ES-I3 (cell line): Measurements from ENCODE around the gene FLNA.
A peak's percentile ranks its signal among the peaks of the same experiment; 100 is the strongest.
"Not testable (repeated sequence)": the region's sequence is repeated elsewhere in the genome, so short reads cannot be mapped to it uniquely, and the experiment has no call there.

Source experiments
- H3K36me3 ChIP-seq: 2 replicates; pipeline ENCODE4 v1.6.1; 2013; ENCODE audit warnings: mild to moderate bottlenecking, low read length, control low read depth, moderate library complexity; ENCODE audit not compliant: insufficient read depth
- H3K4me1 ChIP-seq: 2 replicates; pipeline ENCODE4 v1.6.1; 2013; ENCODE audit warnings: mild to moderate bottlenecking, control low read depth, low read length; ENCODE audit not compliant: insufficient read depth
- H3K9ac ChIP-seq: 2 replicates; pipeline ENCODE4 v1.6.1; 2013; ENCODE audit warnings: low read depth, mild to moderate bottlenecking, low read length, moderate library complexity
- H3K9me3 ChIP-seq: 2 replicates; pipeline ENCODE4 v1.6.1; 2013; ENCODE audit warnings: mild to moderate bottlenecking, low read length, moderate library complexity; ENCODE audit not compliant: control insufficient read depth, insufficient read depth

The FLNA gene

GRCh38 chrX:154388649-154389048 is 14.2 kb upstream of the FLNA start:
- H3K4me1 ChIP-seq, H3K9me3 ChIP-seq, H3K36me3 ChIP-seq, H3K9ac ChIP-seq: not testable (repeated sequence)

GRCh38 chrX:154388094-154388493 is 13.7 kb upstream of the FLNA start:
- not testable (repeated sequence) for H3K4me1 ChIP-seq, H3K36me3 ChIP-seq, H3K9ac ChIP-seq, H3K9me3 ChIP-seq

- peaks cover 12% of the 10 kb centered on the region for H3K4me1 ChIP-seq
- H3K36me3 ChIP-seq, result peaks cover 7% of the 10 kb centered on the region
- H3K9ac ChIP-seq, result no peak overlapping the region
- no peaks in the 10 kb centered on the region for H3K9me3 ChIP-seq
These were observed 10.0 kb upstream of the FLNA start for GRCh38 chrX:154384284-154384892.

GRCh38 chrX:154383359-154384283 is 9.2 kb upstream of the FLNA start:
- H3K9me3 ChIP-seq, result no peaks in the 10 kb centered on the region
- no peak overlapping the region for H3K9ac ChIP-seq
- peaks cover 7% of the 10 kb centered on the region for H3K36me3 ChIP-seq
- peaks cover 12% of the 10 kb centered on the region for H3K4me1 ChIP-seq

- H3K36me3 ChIP-seq, result peaks cover 7% of the 10 kb centered on the region
- H3K9me3 ChIP-seq, result no peaks in the 10 kb centered on the region
- peaks cover 12% of the 10 kb centered on the region for H3K4me1 ChIP-seq
- no peak overlapping the region for H3K9ac ChIP-seq
These were observed 8.1 kb upstream of the FLNA start for GRCh38 chrX:154382483-154383069.

- peaks cover 7% of the 10 kb centered on the region for H3K36me3 ChIP-seq
These were observed 6.8 kb upstream of the FLNA start for GRCh38 chrX:154381271-154381670.

DNA sequence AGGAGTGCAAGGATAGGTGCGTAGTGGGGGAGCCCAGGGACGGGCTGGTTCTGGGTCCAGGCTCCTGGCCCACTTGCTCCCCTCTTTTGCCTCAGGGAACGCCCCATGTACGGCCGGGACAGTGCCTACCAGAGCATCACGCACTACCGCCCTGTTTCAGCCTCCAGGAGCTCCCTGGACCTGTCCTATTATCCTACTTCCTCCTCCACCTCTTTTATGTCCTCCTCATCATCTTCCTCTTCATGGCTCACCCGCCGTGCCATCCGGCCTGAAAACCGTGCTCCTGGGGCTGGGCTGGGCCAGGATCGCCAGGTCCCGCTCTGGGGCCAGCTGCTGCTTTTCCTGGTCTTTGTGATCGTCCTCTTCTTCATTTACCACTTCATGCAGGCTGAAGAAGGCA is 6.4 kb upstream of the FLNA start:
- Histone ChIP-seq H3K9ac (peak overlapping the region; percentile 74; the same call in 1 of the 2 replicates), H3K36me3 (peaks cover 7% of the 10 kb centered on the region), H3K9me3 (no peaks in the 10 kb centered on the region), H3K4me1 (peaks cover 12% of the 10 kb centered on the region)

More at GRCh38 chrX:154381271-154381670, 6.8 kb upstream of the FLNA start:
- Histone ChIP-seq H3K4me1 (peaks cover 12% of the 10 kb centered on the region), H3K9ac (no peak overlapping the region), H3K9me3 (no peaks in the 10 kb centered on the region)

DNA sequence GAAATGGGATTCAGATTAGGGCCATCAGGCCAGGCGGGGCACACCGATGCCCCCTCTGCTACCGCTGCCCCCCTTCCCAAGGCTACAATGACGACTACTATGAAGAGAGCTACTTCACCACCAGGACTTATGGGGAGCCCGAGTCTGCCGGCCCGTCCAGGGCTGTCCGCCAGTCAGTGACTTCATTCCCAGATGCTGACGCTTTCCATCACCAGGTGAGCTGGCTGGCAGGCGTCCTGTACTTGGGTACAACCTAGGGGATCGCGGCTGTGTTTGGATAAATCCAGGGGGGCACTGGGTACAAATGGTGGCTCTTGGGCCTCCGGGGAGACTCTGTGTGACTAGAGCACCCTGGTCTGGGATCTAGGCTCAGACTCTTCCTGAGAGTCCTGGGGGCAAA is 5.7 kb upstream of the FLNA start:
- H3K9ac ChIP-seq, result peak overlapping the region; percentile 74
- no peaks in the 10 kb centered on the region for H3K9me3 ChIP-seq
- peaks cover 12% of the 10 kb centered on the region for H3K4me1 ChIP-seq
- H3K36me3 ChIP-seq, result peaks cover 7% of the 10 kb centered on the region

- Histone ChIP-seq H3K36me3 (peaks cover 7% of the 10 kb centered on the region), H3K4me1 (peaks cover 12% of the 10 kb centered on the region), H3K9me3 (no peaks in the 10 kb centered on the region), H3K9ac (peak overlapping the region; percentile 74)
These were observed 5.1 kb upstream of the FLNA start for GRCh38 chrX:154379569-154379951.

- Histone ChIP-seq H3K36me3 (peaks cover 7% of the 10 kb centered on the region), H3K9me3 (no peaks in the 10 kb centered on the region), H3K4me1 (peaks cover 12% of the 10 kb centered on the region), H3K9ac (peak within 1 kb of the TSS; percentile 74)
These were observed 4.5 kb upstream of the FLNA start, which contains the start of gene EMD for GRCh38 chrX:154378799-154379568. Gene EMD (plus strand): TSS chrX:154379295. CDS start chrX:154379485, 190 bp downstream.

DNA sequence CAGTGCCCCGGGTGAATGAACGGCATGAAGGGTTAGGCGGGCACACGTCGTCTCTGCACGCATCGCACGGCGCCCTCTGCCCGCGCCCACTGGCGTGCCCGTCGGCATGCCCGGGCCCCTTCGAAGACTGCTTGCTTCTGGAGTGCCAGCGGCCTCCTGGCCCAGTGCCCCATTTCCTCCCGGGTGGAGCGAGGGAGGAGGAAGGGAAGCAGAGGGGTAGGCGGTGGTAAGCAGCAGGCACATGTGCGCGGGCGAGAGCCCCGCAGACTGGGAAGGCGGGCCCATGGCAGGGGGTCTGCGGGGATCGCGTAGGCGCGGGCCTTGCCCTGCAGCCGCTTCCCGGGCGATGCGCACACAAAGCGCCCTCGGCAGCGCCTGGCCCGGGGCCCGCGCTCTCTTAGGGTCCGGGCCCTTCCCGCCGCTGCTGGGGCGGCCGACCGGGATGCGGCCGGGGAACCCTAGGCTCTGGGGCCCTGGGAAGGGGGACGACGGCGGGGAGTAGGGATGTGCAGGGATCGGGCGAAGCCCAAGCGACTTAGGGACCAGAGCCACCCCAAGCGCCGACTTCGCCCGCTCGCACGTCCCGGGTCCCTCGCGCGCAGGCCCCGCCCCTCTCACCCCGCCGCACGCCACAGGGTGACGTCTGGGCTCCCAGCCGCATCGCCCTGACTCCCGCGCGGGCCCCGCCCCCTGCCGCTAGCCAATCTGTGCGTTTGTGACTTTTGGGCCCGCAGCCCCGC is 3.8 kb upstream of the FLNA start:
- H3K36me3 ChIP-seq, result peaks cover 7% of the 10 kb centered on the region
- H3K9me3 ChIP-seq, result no peaks in the 10 kb centered on the region
- H3K9ac ChIP-seq, result peak overlapping the region; percentile 62
- peaks cover 12% of the 10 kb centered on the region for H3K4me1 ChIP-seq

GRCh38 chrX:154376774-154377173 is 2.3 kb upstream of the FLNA start:
- peaks cover 20% of the 10 kb centered on the region for H3K4me1 ChIP-seq
- no peaks in the 10 kb centered on the region for H3K9me3 ChIP-seq
- H3K9ac ChIP-seq, result no peak overlapping the region
- H3K36me3 ChIP-seq, result peaks cover 7% of the 10 kb centered on the region

DNA sequence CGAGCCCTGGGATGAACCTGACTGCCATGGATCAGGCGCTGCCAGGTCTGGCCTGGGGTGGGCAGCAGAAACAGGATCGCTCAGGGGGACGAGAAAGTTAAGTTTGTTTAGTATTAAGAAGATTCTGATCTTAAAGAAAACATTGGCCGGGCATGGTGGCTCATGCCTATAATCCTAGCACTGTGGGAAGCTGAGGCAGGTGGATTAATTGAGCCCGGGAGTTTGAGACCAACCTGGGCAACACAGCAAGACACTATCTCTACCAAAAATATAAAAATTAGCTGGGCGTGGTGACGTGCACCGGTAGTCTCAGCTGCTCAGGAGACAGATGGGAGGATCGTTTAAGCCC is 696 bp upstream of the FLNA start:
- Histone ChIP-seq H3K36me3 (peaks cover under 1% of the 10 kb centered on the region; the same call in 1 of the 2 replicates), H3K9ac (peak overlapping the region; percentile 51; the same call in 1 of the 2 replicates), H3K4me1 (peaks cover 9% of the 10 kb centered on the region; the same call in 1 of the 2 replicates), H3K9me3 (no peaks in the 10 kb centered on the region)
